ENCODE results near the gene DBH. TPM values are rescaled to one million over a fixed set of nuclear protein-coding genes. Genes with fewer than 3 reads are reported as not detected.

DBH gene
- total RNA-seq, 3 donors from 2014 or later, result not detected

GRCh38 chr9:133684936-133685361 lies 48.8 kb downstream of the DBH start:
- no peaks in the 10 kb centered on the region for H3K36me3 ChIP-seq (ENCODE audit: low read depth)
- no peaks in the 10 kb centered on the region for H3K4me1 ChIP-seq (ENCODE audit: low read depth)
- H3K9me3 ChIP-seq, result no peaks in the 10 kb centered on the region
- ATAC-seq, result no peak
- no peak for TF ChIP-seq CTCF (IDR thresholded peaks at IDR 0.05)
- intact Hi-C loops (cut with DNase I, micrococcal nuclease), result no loop called here
- no peak overlapping the region for H3K4me3 ChIP-seq
- peak in 2 of 3 donors; percentile 6 to 41 for DNase-seq

- no peak for ATAC-seq
- intact Hi-C loops (cut with DNase I, micrococcal nuclease), result no loop called here
- no peak for TF ChIP-seq CTCF (IDR thresholded peaks at IDR 0.05)
- DNase-seq, result peak in 1 of 3 donors; percentile 16
- no peaks in the 10 kb centered on the region for H3K4me1 ChIP-seq (ENCODE audit: low read depth)
- H3K4me3 ChIP-seq, result no peak overlapping the region
- H3K9me3 ChIP-seq, result no peaks in the 10 kb centered on the region
- no peaks in the 10 kb centered on the region for H3K36me3 ChIP-seq (ENCODE audit: low read depth)
Measured at GRCh38 chr9:133685653-133686609, 49.8 kb downstream of the DBH start.

GRCh38 chr9:133686642-133687575 lies 50.7 kb downstream of the DBH start:
- intact Hi-C loops (cut with DNase I, micrococcal nuclease), result no loop called here
- TF ChIP-seq CTCF (IDR thresholded peaks at IDR 0.05), result no peak
- ATAC-seq, result no peak

DNA sequence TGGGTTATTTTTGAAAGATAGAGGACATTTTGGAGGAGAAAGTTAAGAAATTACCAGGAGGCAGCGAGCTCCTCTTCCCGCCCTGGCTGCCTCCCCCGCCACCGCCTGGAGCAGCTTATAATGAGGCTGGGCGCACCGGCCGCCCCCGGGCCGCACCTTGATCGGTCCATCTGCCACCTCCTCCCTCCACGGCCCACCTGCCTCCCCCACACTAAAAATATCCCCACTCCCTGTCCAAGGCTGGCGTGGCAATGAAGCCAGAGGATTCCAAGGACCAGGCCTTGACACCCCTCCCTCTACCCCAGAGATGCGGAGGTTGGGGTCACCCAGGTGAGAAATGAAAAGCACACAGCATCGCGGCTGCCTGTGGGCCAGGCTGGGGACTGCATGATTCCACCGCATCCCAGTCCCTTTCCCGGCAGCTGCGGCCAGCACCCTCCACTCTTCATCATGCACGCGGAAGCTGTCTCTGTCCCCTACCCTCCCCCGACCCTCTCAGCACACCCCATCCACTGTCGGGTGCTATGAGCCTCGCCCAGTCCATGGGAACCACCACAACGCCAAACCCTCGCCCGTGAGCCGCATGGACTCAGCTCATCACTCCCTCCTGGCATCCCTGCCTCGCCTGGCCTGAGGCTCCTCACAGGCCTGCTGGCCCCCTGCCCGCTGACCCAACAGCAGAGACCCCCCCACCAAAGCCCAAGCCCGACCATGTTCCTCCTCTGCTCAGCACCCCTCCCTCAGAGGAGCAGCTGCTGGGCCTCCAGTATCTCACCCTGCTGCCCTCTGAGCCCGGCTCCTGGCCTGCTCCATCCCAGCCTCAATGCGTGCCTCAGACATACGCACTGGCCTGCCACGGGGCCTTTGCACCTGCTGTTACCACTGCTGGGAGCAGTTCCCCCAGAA lies 51.9 kb downstream of the DBH start:
- Histone ChIP-seq H3K4me3 (no peak overlapping the region), H3K4me1 (ENCODE audit: low read depth) (no peaks in the 10 kb centered on the region), H3K36me3 (ENCODE audit: low read depth) (no peaks in the 10 kb centered on the region), H3K9me3 (no peaks in the 10 kb centered on the region)
- DNase-seq (peak in 2 of 3 donors; percentile 12 to 41), ATAC-seq (no peak)
- no peak for TF ChIP-seq CTCF (IDR thresholded peaks at IDR 0.05)
- intact Hi-C loops (cut with DNase I, micrococcal nuclease), result no loop called here

More at GRCh38 chr9:133686642-133687575, 50.7 kb downstream of the DBH start:
- Histone ChIP-seq H3K4me1 (ENCODE audit: low read depth) (no peaks in the 10 kb centered on the region), H3K36me3 (ENCODE audit: low read depth) (no peaks in the 10 kb centered on the region), H3K9me3 (no peaks in the 10 kb centered on the region), H3K4me3 (no peak overlapping the region)
- peak in 1 of 3 donors; percentile 3 for DNase-seq

All from mucosa of descending colon (tissue), 3 donors.